Endothelial cell of umbilical vein (primary cell): ENCODE measurements around the gene ADH5. TPM values are rescaled to one million over a fixed set of nuclear protein-coding genes. Genes with fewer than 3 reads are reported as not detected.

Experiments used
- BruUV-seq: library from RNA; stranded (reverse); fragments of 400-500 nt; replicated peaks from 2 replicates; lab custom pipeline; 2021; lab: Mats Ljungman, UMichigan
- CTCF ChIA-PET: fragments of 300-600, 350-600 bp; sonication (Branson Sonifier 250); formaldehyde crosslinking; loops from one replicate; lab custom pipeline; 2021; ENCODE audit warnings: antibody characterized with exemption, inconsistent platforms; lab: Charles Lee
- POLR2A ChIA-PET: fragments of 300-600, 350-600 bp; sonication (Branson Sonifier 250); formaldehyde crosslinking; loops from one replicate; lab custom pipeline; 2021; ENCODE audit warnings: antibody characterized with exemption, inconsistent platforms; lab: Charles Lee
- DNase-seq: peaks from one replicate; pipeline ENCODE4 v3.0.0-alpha.2; 2011; ENCODE audit warnings: low read depth, low spot score
- FAIRE-seq: peaks from 2 replicates; lab custom pipeline; 2011; peaks lifted over from hg19 to GRCh38; lab: Jason Lieb, UNC
- H2AFZ ChIP-seq: 2 replicates; pipeline ENCODE4 v1.6.0; 2012; ENCODE audit warnings: low read depth, low read length, control low read depth, inconsistent platforms
- H3K27ac ChIP-seq: 2 replicates; pipeline ENCODE4 v1.5.1; 2011; ENCODE audit warnings: low read depth, mild to moderate bottlenecking, control low read depth, low read length, moderate library complexity; ENCODE audit not compliant: insufficient read depth
- H3K27me3 ChIP-seq, 2 experiments: 2 replicates each; pipeline versions ENCODE4 v1.6.0 to v1.6.1; 2011; ENCODE audit warnings: low read length in 2 of 2, mixed read lengths in 1 of 2; ENCODE audit not compliant: control insufficient read depth in 2 of 2, insufficient read depth in 2 of 2
- H3K36me3 ChIP-seq, 2 experiments: 2 replicates in 1 of 2; 3 replicates in 1 of 2; pipeline ENCODE4 v1.5.1; 2011; ENCODE audit warnings: low read length in 2 of 2, mild to moderate bottlenecking in 1 of 2, moderate library complexity in 1 of 2; ENCODE audit not compliant: control insufficient read depth in 2 of 2, insufficient read depth in 2 of 2; ENCODE audit errors: extremely low read depth in 1 of 2
- H3K4me1 ChIP-seq: 3 replicates; pipeline ENCODE4 v1.5.1; 2011; ENCODE audit warnings: mild to moderate bottlenecking, low read length; ENCODE audit not compliant: control insufficient read depth, insufficient read depth; ENCODE audit errors: extremely low read depth
- H3K4me2 ChIP-seq: 2 replicates; pipeline ENCODE4 v1.6.1; 2011; ENCODE audit warnings: low read length, control low read depth, mixed read lengths; ENCODE audit not compliant: insufficient read depth
- H3K4me3 ChIP-seq, 3 experiments: fragments of 200-600 bp in 1 of 3; sonication (generic), shearing (Covaris generic) in 1 of 3; replicated peaks in 1 of 3; 2 replicates each; pipeline ENCODE4 v1.5.1; 2011 to 2016; ENCODE audit warnings: control low read depth in 3 of 3, low read length in 3 of 3, mild to moderate bottlenecking in 2 of 3, inconsistent platforms in 1 of 3, low read depth in 1 of 3, moderate library complexity in 1 of 3; ENCODE audit not compliant: insufficient read depth in 1 of 3
- H3K79me2 ChIP-seq: 2 replicates; pipeline ENCODE4 v1.6.0; 2012; ENCODE audit warnings: low read length, inconsistent platforms; ENCODE audit not compliant: control insufficient read depth, insufficient read depth
- H3K9ac ChIP-seq: replicated peaks from 2 replicates; pipeline ENCODE3; 2011; ENCODE audit warnings: low read length, control low read depth; ENCODE audit not compliant: insufficient read depth; ENCODE audit errors: extremely low read depth
- H3K9me1 ChIP-seq: replicated peaks from 3 replicates; pipeline ENCODE4 v1.6.0; 2011; ENCODE audit warnings: mild to moderate bottlenecking, low read length; ENCODE audit not compliant: control insufficient read depth, insufficient read depth; ENCODE audit errors: extremely low read depth
- H3K9me3 ChIP-seq: replicated peaks from 2 replicates; pipeline ENCODE4 v1.5.1; 2012; ENCODE audit warnings: low read length, inconsistent platforms; ENCODE audit not compliant: control insufficient read depth, insufficient read depth
- H4K20me1 ChIP-seq: replicated peaks from 2 replicates; pipeline ENCODE3; 2011; ENCODE audit warnings: mild to moderate bottlenecking, low read length; ENCODE audit not compliant: control insufficient read depth, insufficient read depth; ENCODE audit errors: extremely low read depth
- EZH2 ChIP-seq: IDR thresholded peaks from 2 replicates; pipeline ENCODE4 v1.6.1; 2012; ENCODE audit warnings: borderline replicate concordance, low read depth, mild to moderate bottlenecking, moderate library complexity, low read length, inconsistent platforms; ENCODE audit not compliant: severe bottlenecking
- FOS ChIP-seq: IDR thresholded peaks from 2 replicates; pipeline ENCODE4 v1.6.1; 2011; ENCODE audit warnings: mild to moderate bottlenecking, low read length, moderate library complexity, borderline replicate concordance; ENCODE audit not compliant: insufficient read depth
- GATA2 ChIP-seq: IDR thresholded peaks from 2 replicates; pipeline ENCODE4 v1.7.0; 2011; ENCODE audit warnings: low read depth, mild to moderate bottlenecking, moderate library complexity, mixed read lengths, low read length; ENCODE audit not compliant: insufficient read length, insufficient read depth
- JUN ChIP-seq: IDR thresholded peaks from 2 replicates; pipeline ENCODE4 v1.6.1; 2011; ENCODE audit warnings: borderline replicate concordance, low read depth; ENCODE audit not compliant: insufficient read length, insufficient read depth
- MAX ChIP-seq: IDR thresholded peaks from 2 replicates; pipeline ENCODE4 v1.6.1; 2011; ENCODE audit not compliant: insufficient read depth, insufficient read length
- MYC ChIP-seq: IDR thresholded peaks from one replicate; pipeline ENCODE4 v1.6.1; 2011; ENCODE audit warnings: mild to moderate bottlenecking, low read depth, low read length
- POLR2A ChIP-seq: IDR thresholded peaks from 2 replicates; pipeline ENCODE4 v1.6.1; 2012; ENCODE audit warnings: low read depth, mild to moderate bottlenecking, control low read depth, low read length
- POLR2AphosphoS5 ChIP-seq: IDR thresholded peaks from 2 replicates; pipeline ENCODE4 v1.6.1; 2012; ENCODE audit warnings: low read depth, mild to moderate bottlenecking, control low read depth, low read length, moderate library complexity; ENCODE audit not compliant: insufficient read depth
- dilution Hi-C: fragments of 300-500 bp; cut with MboI; formaldehyde crosslinking; loops from one replicate; pipeline ENCODE4 v1.15.0; 2019; ENCODE audit warnings: low sequenced_read_pairs; ENCODE audit not compliant: extremely low pct_ligation_motif_present
- intact Hi-C: fragments of 100-400 bp; cut with micrococcal nuclease; formaldehyde crosslinking; loops from one replicate; pipeline ENCODE4 v1.10.0; 2022
- polyA plus RNA-seq, 4 experiments: library from polyadenylated mRNA; depleted of rRNA in 3 of 4; stranded (reverse) in 3 of 4; unstranded in 1 of 4; fragments of >200 nt; gene quantifications; 2 replicates each; pipeline versions ENCODE4 v1.2.1 to v1.2.3, GENCODE V29; 2011 to 2012; ENCODE audit warnings: missing spikeins in 1 of 4
- total RNA-seq: library from RNA; stranded (reverse); gene quantifications from 2 replicates; pipeline ENCODE4 v1.2.3, GENCODE V29; 2021
- TF ChIP-seq, protein P1 (sequence below), 2 donors: IDR thresholded peaks; 1 replicate in 1 of 2; 2 replicates in 1 of 2; pipeline ENCODE4 v1.5.1; 2011; ENCODE audit warnings: low read length in 2 of 2, mild to moderate bottlenecking in 2 of 2, moderate library complexity in 2 of 2, control low read depth in 1 of 2, inconsistent platforms in 1 of 2, low read depth in 1 of 2; ENCODE audit not compliant: insufficient read depth in 1 of 2; ENCODE audit errors: extremely low read depth in 1 of 2

ADH5 gene
- total and polyA plus RNA-seq, 2 donors (not counting 3 experiments of a cell fraction or from before 2014, with no cell fraction given), result 89.2 to 101 TPM

DNA sequence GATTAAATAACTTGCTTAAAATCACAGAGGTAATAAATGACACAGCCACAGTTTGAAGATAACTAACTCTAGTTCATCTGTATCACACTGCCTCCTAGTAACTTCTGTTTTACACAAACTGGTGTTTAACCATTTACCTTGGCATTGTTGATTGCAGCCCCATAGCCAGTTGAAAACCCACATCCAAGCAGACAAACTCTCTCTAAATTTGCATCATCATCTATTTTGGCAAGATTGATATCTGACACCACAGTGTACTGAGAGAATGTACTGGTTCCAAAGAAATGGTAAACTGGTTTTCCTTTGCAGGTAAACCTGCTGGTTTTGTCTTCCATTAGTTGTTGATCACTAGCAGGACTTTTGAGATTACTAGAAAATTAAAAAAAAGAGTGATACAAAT lies 47.7 kb upstream of the ADH5 start:
- no peak overlapping the region for H3K4me3 ChIP-seq

More for the DNA sequence above, 47.7 kb upstream of the ADH5 start:
- DNase-seq (no peak), FAIRE-seq (no peak)
- ChIA-PET CTCF (no interaction called here), POLR2A (no interaction called here)
- Histone ChIP-seq H3K4me2 (no peak overlapping the region), H3K36me3 (no peaks in the 10 kb centered on the region), H3K9ac (no peak overlapping the region), H4K20me1 (no peaks in the 10 kb centered on the region), H3K79me2 (no peaks in the 10 kb centered on the region), H3K4me1 (no peaks in the 10 kb centered on the region), H3K9me1 (peaks cover 3% of the 10 kb centered on the region), H3K27me3 (no peaks in the 10 kb centered on the region), H2AFZ (no peak overlapping the region), H3K9me3 (no peaks in the 10 kb centered on the region), H3K27ac (no peak overlapping the region)
- BruUV-seq, result no TSS peak
- intact Hi-C loops, result no loop called here
- dilution Hi-C loops, result no loop called here
- no peak for TF ChIP-seq GATA2
- no peak for TF ChIP-seq POLR2AphosphoS5
- TF ChIP-seq POLR2A, result no peak
- TF ChIP-seq FOS, result no peak
- TF ChIP-seq JUN, result no peak
- TF ChIP-seq, protein P1, sequence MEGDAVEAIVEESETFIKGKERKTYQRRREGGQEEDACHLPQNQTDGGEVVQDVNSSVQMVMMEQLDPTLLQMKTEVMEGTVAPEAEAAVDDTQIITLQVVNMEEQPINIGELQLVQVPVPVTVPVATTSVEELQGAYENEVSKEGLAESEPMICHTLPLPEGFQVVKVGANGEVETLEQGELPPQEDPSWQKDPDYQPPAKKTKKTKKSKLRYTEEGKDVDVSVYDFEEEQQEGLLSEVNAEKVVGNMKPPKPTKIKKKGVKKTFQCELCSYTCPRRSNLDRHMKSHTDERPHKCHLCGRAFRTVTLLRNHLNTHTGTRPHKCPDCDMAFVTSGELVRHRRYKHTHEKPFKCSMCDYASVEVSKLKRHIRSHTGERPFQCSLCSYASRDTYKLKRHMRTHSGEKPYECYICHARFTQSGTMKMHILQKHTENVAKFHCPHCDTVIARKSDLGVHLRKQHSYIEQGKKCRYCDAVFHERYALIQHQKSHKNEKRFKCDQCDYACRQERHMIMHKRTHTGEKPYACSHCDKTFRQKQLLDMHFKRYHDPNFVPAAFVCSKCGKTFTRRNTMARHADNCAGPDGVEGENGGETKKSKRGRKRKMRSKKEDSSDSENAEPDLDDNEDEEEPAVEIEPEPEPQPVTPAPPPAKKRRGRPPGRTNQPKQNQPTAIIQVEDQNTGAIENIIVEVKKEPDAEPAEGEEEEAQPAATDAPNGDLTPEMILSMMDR (IDR thresholded peaks at IDR 0.05; ENCODE audit: extremely low read depth in 1 of 2, insufficient read depth in 1 of 2, low read depth in 1 of 2, low read length in 2 of 2), result no peak
- no peak for TF ChIP-seq MYC
- no peak for TF ChIP-seq EZH2
- TF ChIP-seq MAX, result no peak
